Breast epithelium (tissue), 3 donors: ENCODE results near the gene FITM1.

ENCODE experiments used
- CTCF ChIP-seq, 3 donors: fragments of 450-650 bp; IDR thresholded peaks; one replicate each; pipeline ENCODE4 v1.5.1; 2016 to 2017; ENCODE audit warnings: antibody characterized with exemption in 3 of 3, mild to moderate bottlenecking in 3 of 3, moderate library complexity in 3 of 3
- POLR2A ChIP-seq: fragments of 450-650 bp; IDR thresholded peaks from one replicate; pipeline ENCODE4 v1.6.1; 2016; ENCODE audit warnings: antibody characterized with exemption, mild to moderate bottlenecking, moderate library complexity
- POLR2AphosphoS5 ChIP-seq, 3 donors: sonication (generic); formaldehyde crosslinking; IDR thresholded peaks; one replicate each; pipeline ENCODE4 v1.6.1; 2017; ENCODE audit warnings: antibody characterized with exemption in 3 of 3

GRCh38 chr14:24135584-24135833 lies 5.0 kb downstream of the FITM1 start:
- TF ChIP-seq CTCF (IDR thresholded peaks at IDR 0.05) (no peak), POLR2A (no peak), POLR2AphosphoS5 (IDR thresholded peaks at IDR 0.05) (no peak)
